Esophagus (tissue), 2 donors: ENCODE measurements around the gene PTPRD. TPM values are rescaled to one million over a fixed set of nuclear protein-coding genes. Genes with fewer than 3 reads are reported as not detected.

Experiments
- H3K27ac ChIP-seq, 2 donors: one replicate each; pipeline ENCODE4 v1.5.1; 2013; ENCODE audit warnings: low read depth in 2 of 2, mild to moderate bottlenecking in 2 of 2, inconsistent platforms in 1 of 2, low read length in 1 of 2, moderate library complexity in 1 of 2
- H3K27me3 ChIP-seq, 2 donors: one replicate each; pipeline ENCODE4 v1.6.1; 2013; ENCODE audit warnings: low read length in 2 of 2, control low read depth in 1 of 2, mild to moderate bottlenecking in 1 of 2; ENCODE audit not compliant: insufficient read depth in 2 of 2, control insufficient read depth in 1 of 2
- H3K36me3 ChIP-seq, 2 donors: one replicate each; pipeline ENCODE4 v1.6.1; 2013; ENCODE audit warnings: low read length in 1 of 2; ENCODE audit not compliant: control insufficient read depth in 2 of 2, insufficient read depth in 2 of 2
- H3K4me1 ChIP-seq, 2 donors: one replicate each; pipeline ENCODE4 v1.6.1; 2013; ENCODE audit warnings: low read length in 1 of 2; ENCODE audit not compliant: control insufficient read depth in 2 of 2, insufficient read depth in 2 of 2
- H3K4me3 ChIP-seq, 2 donors: one replicate each; pipeline ENCODE4 v1.5.1; 2013; ENCODE audit warnings: low read length in 2 of 2, mild to moderate bottlenecking in 2 of 2, low read depth in 1 of 2, moderate library complexity in 1 of 2
- H3K9me3 ChIP-seq, 2 donors: one replicate each; pipeline ENCODE4 v1.6.1; 2013; ENCODE audit warnings: mild to moderate bottlenecking in 2 of 2, low read depth in 1 of 2, low read length in 1 of 2, moderate library complexity in 1 of 2; ENCODE audit not compliant: control insufficient read depth in 2 of 2, insufficient read depth in 1 of 2
- WGBS, 2 donors: extraction: QIAGEN DNeasy Blood & Tissue Kit; methylation state at CpG; one replicate each; pipeline ENCODE4 v1.1.7; 2013; 5-methylcytosine and 5-hydroxymethylcytosine counted together
- polyA plus RNA-seq, 2 donors: library from polyadenylated mRNA; stranded (reverse); fragments of 200-250 nt; gene quantifications; one replicate each; pipeline ENCODE4 v1.2.3, GENCODE V29; 2013
- donor health status: healthy with polysubstance abuse.
- donor health status: Bipolar disorder and iron deficiency.

The PTPRD gene
- polyA plus RNA-seq, 2 donors = 0.53 to 0.60 TPM

GRCh38 chr9:8677741-8678140 lies 1935.1 kb downstream of the PTPRD start:
- H3K9me3 ChIP-seq = no peaks in the 10 kb centered on the region
- H3K36me3 ChIP-seq = no peaks in the 10 kb centered on the region
- no peaks in the 10 kb centered on the region for H3K4me1 ChIP-seq
- H3K27ac ChIP-seq = no peak overlapping the region
- no peaks in the 10 kb centered on the region for H3K27me3 ChIP-seq
- 79 to 82% methylated on average over 4 of the region's 4 CpGs for WGBS, 2 donors
- no peak overlapping the region for H3K4me3 ChIP-seq

GRCh38 chr9:8674536-8674935 lies 1938.3 kb downstream of the PTPRD start:
- Histone ChIP-seq H3K4me3 (no peak overlapping the region), H3K4me1 (no peaks in the 10 kb centered on the region), H3K27me3 (no peaks in the 10 kb centered on the region), H3K27ac (no peak overlapping the region), H3K9me3 (no peaks in the 10 kb centered on the region), H3K36me3 (no peaks in the 10 kb centered on the region)

GRCh38 chr9:8673830-8674229 lies 1939.0 kb downstream of the PTPRD start:
- Histone ChIP-seq H3K27ac (no peak overlapping the region), H3K4me3 (no peak overlapping the region), H3K4me1 (no peaks in the 10 kb centered on the region), H3K27me3 (no peaks in the 10 kb centered on the region), H3K9me3 (no peaks in the 10 kb centered on the region), H3K36me3 (no peaks in the 10 kb centered on the region)
- 83% methylated on average over 7 of the region's 7 CpGs for WGBS, 2 donors

- H3K27me3 ChIP-seq = no peaks in the 10 kb centered on the region
- H3K36me3 ChIP-seq = no peaks in the 10 kb centered on the region
- H3K27ac ChIP-seq = no peak overlapping the region
- WGBS, 2 donors = 85 to 87% methylated on average over 2 of the region's 2 CpGs
- no peak overlapping the region for H3K4me3 ChIP-seq
- H3K4me1 ChIP-seq = no peaks in the 10 kb centered on the region
- no peaks in the 10 kb centered on the region for H3K9me3 ChIP-seq
These were observed 1942.1 kb downstream of the PTPRD start for GRCh38 chr9:8670751-8671150.

- WGBS, 2 donors = 94% methylated on average over 1 of the region's 1 CpG
- H3K27me3 ChIP-seq = no peaks in the 10 kb centered on the region
- H3K4me1 ChIP-seq = no peaks in the 10 kb centered on the region
- no peaks in the 10 kb centered on the region for H3K9me3 ChIP-seq
- no peak overlapping the region for H3K4me3 ChIP-seq
- H3K36me3 ChIP-seq = no peaks in the 10 kb centered on the region
- no peak overlapping the region for H3K27ac ChIP-seq
These were observed 1944.1 kb downstream of the PTPRD start for GRCh38 chr9:8668751-8669150.

GRCh38 chr9:8668231-8668630 lies 1944.6 kb downstream of the PTPRD start:
- H3K9me3 ChIP-seq = no peaks in the 10 kb centered on the region
- H3K4me3 ChIP-seq = no peak overlapping the region
- H3K4me1 ChIP-seq = no peaks in the 10 kb centered on the region
- no peaks in the 10 kb centered on the region for H3K36me3 ChIP-seq
- no peaks in the 10 kb centered on the region for H3K27me3 ChIP-seq
- 85 to 89% methylated on average over 3 of the region's 3 CpGs for WGBS, 2 donors
- H3K27ac ChIP-seq = no peak overlapping the region

- no peaks in the 10 kb centered on the region for H3K27me3 ChIP-seq
- no peaks in the 10 kb centered on the region for H3K9me3 ChIP-seq
- no peaks in the 10 kb centered on the region for H3K36me3 ChIP-seq
- no peak overlapping the region for H3K27ac ChIP-seq
- H3K4me3 ChIP-seq = no peak overlapping the region
- no peaks in the 10 kb centered on the region for H3K4me1 ChIP-seq
These were observed 1946.7 kb downstream of the PTPRD start for GRCh38 chr9:8666060-8666459.

- no peaks in the 10 kb centered on the region for H3K4me1 ChIP-seq
- no peaks in the 10 kb centered on the region for H3K9me3 ChIP-seq
- no peak overlapping the region for H3K4me3 ChIP-seq
- H3K27ac ChIP-seq = no peak overlapping the region
- H3K36me3 ChIP-seq = no peaks in the 10 kb centered on the region
- H3K27me3 ChIP-seq = no peaks in the 10 kb centered on the region
These were observed 1952.4 kb downstream of the PTPRD start for GRCh38 chr9:8660383-8660782.

- Histone ChIP-seq H3K27me3 (no peaks in the 10 kb centered on the region), H3K36me3 (no peaks in the 10 kb centered on the region), H3K4me1 (no peaks in the 10 kb centered on the region), H3K27ac (no peak overlapping the region), H3K4me3 (no peak overlapping the region), H3K9me3 (no peaks in the 10 kb centered on the region)
These were observed 1953.7 kb downstream of the PTPRD start for GRCh38 chr9:8659108-8659507.

GRCh38 chr9:8655071-8655470 lies 1957.7 kb downstream of the PTPRD start:
- Histone ChIP-seq H3K27me3 (no peaks in the 10 kb centered on the region), H3K4me1 (no peaks in the 10 kb centered on the region), H3K36me3 (no peaks in the 10 kb centered on the region), H3K4me3 (no peak overlapping the region), H3K9me3 (no peaks in the 10 kb centered on the region), H3K27ac (no peak overlapping the region)
- 77 to 86% methylated on average over 2 of the region's 2 CpGs for WGBS, 2 donors
